GM19023 (cell line): Measurements from ENCODE around the gene MYCBPAP.

Experiments
- ATAC-seq: cut with Tn5 transposase; IDR thresholded peaks from one replicate; pipeline ENCODE4 v1.9.1; 2021; ENCODE audit warnings: mild to moderate bottlenecking, moderate library complexity; ENCODE audit not compliant: unreplicated experiment

Gene MYCBPAP

DNA sequence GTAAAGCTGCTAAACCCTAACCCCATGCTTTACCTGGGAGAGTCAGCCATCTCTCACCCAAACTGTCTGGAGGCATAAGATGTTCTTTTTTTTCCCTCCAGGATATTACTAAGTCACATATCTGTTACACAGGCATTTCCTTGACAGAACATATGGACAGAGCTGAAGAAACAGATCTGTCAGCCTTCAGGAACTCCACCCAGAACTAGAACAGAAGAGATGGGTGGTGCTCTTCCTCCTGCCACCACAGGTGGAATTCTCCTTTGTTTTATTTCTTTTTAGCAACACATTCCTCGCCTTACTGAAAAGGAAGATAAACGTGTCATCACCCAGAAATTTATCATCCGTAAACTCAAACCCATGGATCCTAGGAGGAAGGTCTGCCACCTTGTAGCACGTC lies 8.8 kb downstream of the MYCBPAP start:
- no peak for ATAC-seq

DNA sequence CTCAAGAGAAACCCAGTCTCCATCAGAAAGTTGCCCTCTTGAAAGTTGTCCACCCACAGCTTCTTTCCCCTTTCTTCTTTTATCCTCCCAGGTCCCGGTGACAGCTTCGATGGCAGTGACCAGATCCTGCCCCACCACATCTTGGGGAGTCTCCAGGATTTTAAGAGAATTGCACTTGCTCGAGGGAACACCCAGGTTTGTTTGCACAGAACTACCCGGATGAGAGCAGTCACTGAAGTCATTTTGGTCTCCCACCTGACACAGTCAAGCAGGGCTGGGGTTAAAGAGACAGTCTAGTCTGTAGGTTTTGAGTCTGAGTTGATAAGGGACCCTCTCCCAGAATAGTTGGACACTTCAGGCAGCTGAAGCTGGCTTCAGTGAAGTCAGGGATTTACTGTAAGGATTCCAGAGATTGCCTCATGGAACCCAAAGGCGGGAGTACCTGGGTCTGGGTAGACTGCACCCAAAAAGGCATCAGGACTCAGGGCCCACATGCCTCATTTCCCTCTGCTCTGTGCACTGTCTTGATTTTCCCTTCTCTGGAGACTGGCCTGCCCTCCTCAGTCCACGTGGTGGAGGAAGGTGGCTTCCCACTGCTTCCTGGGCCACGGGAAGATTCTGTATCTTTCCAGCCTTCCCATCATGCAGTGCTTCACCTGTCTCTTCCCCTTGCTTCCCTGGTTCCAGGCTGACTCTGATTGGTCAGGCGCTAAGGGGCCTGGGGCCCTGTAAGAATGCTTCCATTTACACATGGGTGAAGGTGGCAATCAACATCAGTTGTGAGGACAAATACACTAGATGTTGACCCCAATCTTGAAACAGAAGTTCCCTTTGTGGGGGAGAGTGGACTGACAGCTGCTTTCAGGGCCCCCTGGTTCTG lies 9.5 kb downstream of the MYCBPAP start:
- no peak for ATAC-seq

DNA sequence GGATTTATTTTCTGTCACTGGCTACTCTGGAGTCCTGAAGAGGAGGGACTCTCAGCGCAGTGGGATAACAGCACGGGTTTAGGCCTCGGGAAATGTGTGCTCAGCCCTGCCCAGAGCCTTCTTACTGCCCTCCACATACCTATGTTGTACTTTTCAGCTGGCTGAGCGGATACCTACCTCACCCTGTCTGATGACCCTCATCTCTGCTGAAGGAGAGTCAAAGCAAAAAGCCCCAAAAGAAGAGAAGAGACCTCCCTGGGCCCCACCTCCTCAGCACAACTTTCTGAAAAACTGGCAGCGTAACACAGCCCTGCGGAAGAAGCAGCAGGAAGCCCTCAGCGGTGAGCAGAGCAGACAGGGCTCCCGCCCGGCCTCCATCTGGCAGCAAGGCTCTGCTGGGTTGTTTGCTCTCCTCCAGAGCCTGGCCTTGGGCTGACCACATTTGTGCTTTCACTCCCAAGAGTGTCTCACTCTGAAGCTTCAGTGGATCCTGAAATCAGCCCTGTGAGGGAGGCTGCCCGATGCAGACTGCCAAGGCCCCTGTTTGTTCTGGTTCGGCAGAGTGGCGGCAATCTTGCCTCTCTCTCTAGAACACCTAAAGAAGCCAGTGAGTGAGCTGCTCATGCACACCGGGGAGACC lies 10.3 kb downstream of the MYCBPAP start:
- no peak for ATAC-seq

DNA sequence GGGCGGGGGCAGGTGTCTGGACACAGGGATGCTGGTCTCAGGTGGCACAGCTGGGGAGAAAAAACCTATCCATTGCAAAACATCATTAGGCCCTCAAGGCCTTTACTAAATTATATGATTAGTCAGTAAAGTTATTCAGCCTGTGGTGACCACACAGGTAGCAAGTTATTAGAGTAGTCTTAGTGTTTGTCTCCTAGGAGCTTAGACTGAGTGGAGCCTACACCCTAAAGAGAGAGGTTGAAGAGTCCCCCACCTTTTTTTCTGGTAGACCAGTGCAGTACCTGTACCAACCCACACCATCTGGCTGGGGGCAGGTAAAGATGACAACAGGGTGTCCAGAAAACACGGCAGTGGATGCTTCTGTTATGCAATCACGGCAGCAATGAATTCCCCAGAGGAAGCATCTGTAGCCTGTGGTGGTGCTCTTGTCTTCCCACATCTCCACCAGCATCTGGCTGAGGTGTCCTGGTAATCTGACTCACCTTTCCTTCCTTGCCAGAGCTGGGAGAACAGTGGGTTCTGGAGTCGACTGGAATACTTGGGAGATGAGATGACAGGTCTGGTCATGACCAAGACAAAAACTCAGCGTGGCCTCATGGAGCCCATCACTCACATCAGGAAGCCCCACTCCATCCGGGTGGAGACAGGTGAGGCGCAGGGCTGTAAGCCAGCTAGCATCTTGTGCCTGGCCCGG lies 11.0 kb downstream of the MYCBPAP start:
- no peak for ATAC-seq

DNA sequence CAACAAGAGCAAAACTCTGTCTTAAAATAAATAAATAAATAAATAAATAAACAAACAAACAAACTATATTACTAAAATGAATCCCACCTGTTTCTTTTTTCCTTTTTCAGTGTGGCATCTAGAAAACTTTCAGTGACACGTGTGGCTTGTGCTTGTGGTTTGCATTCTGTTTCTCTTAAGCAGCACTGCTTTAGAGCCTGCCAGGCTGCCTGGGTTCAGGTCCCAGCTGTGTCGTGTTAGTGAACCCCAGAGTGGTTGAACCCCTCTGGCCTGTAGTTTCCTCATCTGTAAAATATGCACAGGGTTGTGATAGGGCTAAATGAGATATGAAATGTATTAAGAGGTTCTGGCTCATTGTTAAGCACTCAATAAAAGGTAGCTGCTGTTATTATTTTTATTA lies 12.2 kb downstream of the MYCBPAP start:
- no peak for ATAC-seq

DNA sequence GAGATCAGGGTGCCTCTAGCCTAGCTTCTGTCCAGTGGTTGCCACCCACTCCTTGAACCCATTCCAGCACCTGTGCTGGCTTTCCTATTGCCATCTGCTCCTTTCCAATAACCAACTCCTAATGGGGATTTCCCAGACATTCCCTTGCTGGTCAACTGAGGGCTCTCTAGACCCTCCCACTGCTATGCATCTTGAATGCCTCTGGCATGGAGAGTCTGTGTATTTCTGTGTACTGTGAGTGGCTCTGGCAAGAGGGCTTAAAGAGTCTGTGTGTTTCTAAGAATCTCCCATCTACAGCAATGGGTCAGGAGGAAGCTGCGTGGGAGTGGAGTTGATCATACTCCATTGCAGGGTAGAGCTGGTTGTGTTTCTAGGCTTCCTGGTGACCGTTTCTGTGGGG lies 13.3 kb downstream of the MYCBPAP start:
- no peak for ATAC-seq

DNA sequence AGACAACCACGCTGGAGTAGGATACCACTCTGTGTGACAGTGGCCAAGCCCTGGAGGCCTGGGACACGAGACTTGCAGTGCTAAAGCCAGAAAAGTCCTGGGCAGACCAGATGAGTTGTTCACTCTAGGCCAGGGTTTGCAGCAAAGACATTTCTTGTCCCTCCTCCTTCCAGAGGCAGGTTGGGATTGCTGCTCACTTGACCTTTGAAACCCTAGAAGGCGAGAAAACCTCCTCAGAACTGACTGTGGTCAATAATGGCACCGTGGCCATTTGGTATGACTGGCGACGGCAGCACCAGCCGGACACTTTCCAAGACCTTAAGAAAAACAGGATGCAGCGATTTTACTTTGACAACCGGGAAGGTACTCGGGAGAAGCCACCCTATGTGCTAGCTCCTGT lies 14.5 kb downstream of the MYCBPAP start:
- ATAC-seq = no peak

DNA sequence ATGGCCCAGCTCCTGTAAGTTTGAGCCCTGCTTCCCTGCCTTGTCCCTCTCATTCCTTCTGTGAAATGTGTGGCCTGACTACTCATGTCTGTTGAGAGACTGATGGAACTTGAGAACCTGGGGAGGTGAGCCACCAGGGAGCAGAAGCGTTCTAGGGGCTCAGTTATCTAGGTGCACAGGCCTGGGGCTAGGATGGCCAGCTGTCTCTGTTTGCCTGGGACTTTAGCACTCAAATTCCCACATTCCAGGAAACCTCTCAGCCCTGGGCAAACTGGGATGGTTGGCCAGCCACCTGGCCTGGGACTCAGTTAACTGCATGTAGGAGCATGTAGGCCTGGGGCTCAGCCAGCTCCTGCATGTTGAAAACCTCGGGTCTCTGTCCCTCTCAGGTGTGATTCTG lies 15.0 kb downstream of the MYCBPAP start:
- ATAC-seq = no peak

DNA sequence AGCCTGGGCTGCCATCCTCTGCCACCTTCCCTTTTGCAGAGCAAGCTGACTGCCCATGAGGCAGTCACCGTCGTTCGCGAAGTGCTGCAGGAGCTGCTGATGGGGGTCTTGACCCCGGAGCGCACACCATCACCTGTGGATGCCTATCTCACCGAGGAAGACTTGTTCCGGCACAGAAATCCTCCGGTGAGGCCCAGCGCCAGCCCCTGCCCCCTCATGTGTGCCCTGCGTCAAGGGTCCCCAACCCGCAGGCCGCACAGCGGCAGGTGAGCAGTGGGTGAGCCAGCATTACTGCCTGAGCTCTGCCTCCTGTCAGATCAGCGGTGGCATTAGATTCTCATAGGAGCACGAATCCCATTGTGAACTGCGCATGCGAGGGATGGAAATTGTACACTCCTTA lies 16.6 kb downstream of the MYCBPAP start:
- ATAC-seq = no peak

DNA sequence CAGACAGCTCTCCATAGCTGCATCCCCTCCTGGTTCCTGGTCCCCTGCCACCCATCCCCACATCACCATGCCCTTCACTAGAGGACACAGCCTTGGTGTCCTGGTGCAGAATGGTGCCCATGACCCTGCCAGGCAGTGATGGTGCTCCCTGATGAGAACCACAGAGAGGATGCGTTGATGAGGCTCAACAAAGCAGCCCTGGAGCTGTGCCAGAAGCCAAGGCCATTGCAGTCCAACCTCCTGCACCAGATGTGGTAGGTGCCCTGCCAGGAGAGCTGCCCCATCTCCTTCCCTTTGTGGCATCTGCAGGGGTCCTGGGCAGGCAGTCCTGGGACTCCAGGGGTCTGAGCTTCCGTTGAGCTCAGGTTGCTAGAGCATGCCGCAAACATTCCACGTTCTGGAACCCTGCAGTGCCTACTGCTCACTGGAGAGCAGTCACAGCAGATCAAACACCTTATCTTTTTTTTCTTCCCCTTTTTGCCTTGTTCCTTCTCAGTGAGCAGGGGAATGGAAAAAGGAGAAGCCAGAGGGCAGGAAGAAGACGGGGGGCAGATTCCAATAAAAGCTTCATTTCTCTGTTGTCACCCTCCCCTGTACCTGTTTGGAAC lies 19.0 kb downstream of the MYCBPAP start:
- no peak for ATAC-seq

DNA sequence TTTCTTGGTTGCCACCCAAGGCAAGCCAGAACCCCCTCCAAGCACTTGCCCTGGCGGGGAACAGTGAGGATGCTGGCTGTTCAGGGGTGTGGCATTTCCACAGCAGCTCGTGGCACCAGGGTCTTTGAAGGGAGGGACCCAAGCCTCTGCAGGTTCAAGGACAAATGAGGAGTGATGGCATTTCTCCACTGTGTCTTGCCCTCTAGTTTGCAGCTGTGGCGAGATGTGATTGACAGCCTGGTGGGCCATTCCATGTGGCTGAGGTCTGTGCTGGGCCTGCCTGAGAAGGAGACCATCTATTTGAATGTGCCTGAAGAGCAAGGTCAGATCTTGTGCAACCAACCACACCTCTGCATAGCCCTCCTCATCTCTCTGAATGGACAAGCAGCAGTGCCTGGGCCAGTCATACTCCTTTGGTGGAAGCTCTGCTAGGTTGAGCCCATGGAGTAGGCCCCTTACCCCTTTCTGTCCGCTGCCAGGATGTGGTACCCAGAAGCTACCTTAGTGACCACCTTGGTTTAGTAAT lies 19.8 kb downstream of the MYCBPAP start:
- no peak for ATAC-seq

DNA sequence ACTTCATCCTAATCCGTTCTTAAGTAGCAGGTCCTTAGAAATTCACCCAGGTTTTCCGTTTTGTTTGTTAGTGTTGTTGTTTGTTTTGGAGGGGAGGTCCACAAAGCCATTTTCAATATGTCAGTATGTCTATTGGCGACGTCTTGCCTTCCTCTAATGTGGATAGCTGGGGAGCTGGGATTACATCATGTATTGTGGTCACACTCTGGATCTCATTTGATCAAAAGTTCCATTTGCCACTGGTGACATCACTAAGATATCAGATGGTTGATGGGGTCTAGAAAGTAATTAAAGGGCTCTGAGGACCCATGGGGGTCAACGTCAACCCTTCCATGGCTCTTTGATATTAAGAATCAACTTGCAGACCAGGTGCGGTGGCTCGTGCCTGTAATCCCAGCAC lies 21.6 kb downstream of the MYCBPAP start:
- no peak for ATAC-seq

DNA sequence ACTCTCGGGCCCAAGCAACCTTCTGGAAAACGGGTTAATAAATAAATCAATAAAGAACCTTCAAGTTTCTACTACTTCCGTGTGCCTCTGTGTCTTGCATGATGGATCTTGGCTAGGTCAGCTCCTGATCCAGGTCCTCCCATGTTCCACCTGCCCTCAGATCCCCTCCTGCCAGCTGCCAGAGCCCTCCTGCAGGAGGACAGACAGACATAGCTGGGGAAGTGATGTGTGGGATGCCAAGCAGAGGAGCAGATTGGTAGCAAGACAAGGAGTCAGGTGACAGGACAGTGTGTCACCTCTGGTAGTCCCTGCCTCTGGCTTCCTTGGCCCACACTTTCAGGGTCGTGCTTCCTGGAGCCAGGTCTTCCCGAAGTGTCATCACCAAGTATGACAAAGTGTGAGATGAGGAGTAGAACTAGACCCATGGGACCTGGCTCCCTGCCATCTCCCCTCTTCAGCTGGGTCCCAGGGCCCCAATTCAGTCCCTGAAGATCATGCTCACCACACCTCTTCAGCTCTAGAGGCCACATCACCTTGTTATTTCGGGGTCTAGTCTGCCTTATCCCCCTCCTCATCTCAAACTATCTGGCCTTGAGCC lies 23.3 kb downstream of the MYCBPAP start:
- no peak for ATAC-seq

DNA sequence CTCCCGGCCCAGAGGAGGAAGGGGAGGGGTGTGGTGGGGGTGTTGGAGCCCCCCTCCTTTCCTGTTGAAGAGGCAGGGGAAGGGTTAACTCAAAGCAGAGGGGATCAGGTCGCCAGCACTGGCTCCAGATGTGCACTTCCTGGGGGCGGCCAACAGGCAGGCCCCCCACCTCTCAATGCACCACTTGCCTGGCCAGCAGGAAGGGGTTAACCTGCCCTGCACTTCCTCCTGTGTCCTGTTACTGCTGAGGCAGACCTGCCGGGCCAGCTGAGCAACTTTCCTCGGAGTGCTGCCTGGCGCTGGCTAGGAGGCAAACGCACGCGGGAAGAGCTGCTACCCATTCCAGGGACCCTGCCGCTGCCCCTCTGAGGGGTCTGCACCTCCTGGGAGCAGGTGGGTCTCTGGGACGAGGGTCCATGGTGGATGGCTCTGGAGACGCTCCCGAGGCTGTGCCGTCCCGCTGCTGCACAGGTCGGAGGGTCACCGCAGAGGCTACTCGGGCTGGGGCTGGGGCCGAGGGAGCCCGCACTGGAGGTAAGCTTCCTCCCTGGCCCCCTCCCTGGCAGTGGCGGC lies 24.3 kb downstream of the MYCBPAP start, which contains the start of gene EPN3:
EPN3 (plus strand) TSS at position 284 of the 573 bp plus-strand sequence. CDS start 3,822 bp downstream, outside the sequence.
- no peak for ATAC-seq

DNA sequence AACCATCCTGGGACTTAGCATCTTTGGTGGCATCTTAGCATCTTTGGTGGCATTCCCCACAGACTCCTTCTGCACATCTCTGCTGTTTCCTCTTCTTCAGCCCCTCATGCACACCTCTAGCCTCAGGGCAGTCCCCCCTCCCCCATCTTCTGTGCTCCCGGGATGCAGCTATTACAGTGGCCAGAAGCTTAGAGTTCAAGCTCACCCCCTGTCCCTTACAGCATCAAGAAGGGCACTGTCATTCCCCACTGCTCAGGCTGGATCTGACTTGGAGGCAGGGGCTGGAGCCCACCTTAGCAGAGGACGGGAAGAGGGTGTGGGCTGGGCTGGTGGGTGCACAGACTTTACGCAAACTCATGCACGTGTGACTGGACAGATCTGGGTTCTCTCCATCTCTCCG lies 24.9 kb downstream of the MYCBPAP start:
- no peak for ATAC-seq

DNA sequence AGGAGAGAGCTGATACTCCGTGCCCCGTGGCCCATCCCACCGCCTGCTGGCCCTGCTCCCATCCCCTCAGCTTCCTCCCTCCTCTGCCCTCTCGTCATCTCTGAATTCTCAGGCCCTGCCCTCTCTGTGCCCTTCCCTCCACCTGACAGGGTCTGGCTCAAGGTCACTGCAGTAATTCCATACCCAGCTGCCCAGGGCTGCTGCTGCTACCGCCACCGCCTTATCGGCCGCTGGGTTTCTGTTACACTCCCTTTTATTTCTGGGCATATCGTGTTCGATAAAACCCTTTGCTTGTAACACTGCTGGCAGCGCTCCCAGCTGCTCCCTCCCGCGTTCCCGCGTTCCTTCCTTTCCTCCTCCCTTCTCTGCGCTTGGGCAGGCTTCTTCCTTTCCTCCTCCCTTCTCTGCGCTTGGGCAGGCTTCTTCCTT lies 25.5 kb downstream of the MYCBPAP start:
- ATAC-seq = no peak

DNA sequence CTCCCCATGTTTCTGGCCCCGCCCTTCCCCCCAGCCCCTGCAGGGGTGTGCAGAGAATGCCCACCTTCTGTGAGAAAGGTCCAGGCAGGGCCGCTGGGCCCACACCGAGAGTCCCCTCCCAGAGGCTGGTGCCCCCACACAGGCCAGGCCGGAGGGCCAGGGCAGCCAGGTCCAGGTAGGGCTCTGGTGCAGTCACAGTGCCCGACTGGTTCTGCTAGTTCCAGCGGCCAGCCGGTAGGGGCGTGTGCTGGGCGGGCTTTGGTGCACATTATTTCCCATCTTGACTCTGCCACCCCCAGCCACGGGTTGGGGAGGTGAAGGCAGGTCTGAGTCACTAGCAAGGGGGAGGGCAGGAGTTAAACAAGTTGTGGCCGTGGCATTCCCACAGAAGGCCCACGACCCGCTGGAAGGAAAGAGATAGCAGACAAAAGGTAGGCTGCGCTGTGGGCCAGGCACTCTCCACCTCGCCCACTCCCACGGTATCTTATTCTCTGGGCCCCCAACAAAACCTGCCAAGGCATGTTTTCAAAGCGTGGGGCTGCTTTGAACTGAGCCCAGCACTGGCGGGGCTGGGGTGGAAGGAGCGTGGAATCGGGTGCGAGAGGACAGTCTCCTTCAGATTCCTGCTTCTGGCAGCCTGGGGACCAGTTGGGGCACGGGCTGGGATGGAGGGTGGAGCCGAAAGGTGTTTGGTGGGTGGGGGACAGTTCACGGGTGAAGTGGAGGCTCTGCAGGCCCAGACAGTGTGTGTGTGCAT lies 26.2 kb downstream of the MYCBPAP start:
- no peak for ATAC-seq

DNA sequence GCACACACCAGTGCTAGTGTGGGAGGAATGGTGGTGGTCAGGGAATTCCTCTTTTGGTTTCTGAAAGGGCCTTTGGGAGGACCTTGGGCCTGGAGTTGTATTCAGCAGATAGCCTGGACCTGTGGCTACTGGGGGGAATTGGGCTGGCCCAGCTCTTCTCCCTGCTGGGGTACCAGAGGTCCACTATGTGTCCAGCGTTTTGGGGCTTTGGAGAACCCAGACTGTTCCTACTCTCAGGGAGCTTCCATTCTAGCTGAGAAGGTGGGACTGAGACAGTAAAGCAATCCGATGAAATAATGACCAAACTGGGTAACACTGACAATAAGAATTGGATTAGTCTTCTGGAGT lies 26.7 kb downstream of the MYCBPAP start:
- ATAC-seq = no peak

DNA sequence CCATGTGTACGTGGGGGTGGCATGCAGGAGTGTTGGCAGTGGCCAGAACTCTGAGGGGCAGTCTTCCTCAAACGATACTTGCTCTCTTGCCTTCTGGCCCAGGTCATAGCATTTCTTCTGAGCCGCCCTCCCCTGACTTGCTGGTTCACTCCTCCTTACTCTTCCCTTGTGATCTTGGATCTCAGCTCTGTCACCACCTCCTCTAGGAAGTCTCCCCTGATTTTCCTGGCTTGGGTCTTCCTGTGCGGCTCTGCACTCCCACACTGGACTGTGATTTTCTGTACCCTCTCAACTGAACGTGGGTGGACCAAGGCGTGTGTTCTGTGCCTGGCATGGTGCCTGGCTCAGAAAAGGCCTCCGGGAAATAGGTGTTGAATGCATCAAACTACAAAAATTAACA lies 27.2 kb downstream of the MYCBPAP start:
- ATAC-seq = no peak
